VCaP (cell line): Measurements from ENCODE around the gene GAL.

Experiments
- H3K27ac ChIP-seq: fragments of 450-650 bp; 2 replicates; pipeline ENCODE4 v1.5.1; 2017
- TF ChIP-seq, protein P1 (sequence below): fragments of 450-650 bp; conservative IDR thresholded peaks from 2 replicates; pipeline ENCODE4 v1.5.1; 2017; ENCODE audit warnings: mild to moderate bottlenecking, moderate library complexity

The GAL gene

DNA sequence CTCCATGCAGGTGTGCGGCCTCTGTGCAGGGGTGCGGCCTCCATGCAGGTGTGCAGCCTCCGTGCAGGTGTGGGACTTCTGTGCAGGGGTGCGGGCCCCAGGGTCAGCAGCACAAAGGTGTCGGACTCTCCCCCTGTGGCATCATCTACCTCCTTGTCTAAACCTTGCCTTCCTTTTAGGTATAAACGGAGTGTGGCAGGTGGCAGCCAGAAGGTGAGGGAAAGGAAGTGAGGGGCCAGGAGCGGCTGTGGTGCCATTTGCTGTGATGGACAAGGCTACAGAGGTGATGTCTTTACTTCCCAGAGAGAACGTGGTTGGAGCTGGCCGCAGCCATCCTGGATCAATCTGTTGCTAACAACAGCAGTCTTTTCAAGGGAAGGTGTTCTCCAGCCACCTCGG is 9.1 kb downstream of the GAL start:
- TF ChIP-seq, protein P1, sequence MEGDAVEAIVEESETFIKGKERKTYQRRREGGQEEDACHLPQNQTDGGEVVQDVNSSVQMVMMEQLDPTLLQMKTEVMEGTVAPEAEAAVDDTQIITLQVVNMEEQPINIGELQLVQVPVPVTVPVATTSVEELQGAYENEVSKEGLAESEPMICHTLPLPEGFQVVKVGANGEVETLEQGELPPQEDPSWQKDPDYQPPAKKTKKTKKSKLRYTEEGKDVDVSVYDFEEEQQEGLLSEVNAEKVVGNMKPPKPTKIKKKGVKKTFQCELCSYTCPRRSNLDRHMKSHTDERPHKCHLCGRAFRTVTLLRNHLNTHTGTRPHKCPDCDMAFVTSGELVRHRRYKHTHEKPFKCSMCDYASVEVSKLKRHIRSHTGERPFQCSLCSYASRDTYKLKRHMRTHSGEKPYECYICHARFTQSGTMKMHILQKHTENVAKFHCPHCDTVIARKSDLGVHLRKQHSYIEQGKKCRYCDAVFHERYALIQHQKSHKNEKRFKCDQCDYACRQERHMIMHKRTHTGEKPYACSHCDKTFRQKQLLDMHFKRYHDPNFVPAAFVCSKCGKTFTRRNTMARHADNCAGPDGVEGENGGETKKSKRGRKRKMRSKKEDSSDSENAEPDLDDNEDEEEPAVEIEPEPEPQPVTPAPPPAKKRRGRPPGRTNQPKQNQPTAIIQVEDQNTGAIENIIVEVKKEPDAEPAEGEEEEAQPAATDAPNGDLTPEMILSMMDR = no peak
- H3K27ac ChIP-seq = no peak overlapping the region

DNA sequence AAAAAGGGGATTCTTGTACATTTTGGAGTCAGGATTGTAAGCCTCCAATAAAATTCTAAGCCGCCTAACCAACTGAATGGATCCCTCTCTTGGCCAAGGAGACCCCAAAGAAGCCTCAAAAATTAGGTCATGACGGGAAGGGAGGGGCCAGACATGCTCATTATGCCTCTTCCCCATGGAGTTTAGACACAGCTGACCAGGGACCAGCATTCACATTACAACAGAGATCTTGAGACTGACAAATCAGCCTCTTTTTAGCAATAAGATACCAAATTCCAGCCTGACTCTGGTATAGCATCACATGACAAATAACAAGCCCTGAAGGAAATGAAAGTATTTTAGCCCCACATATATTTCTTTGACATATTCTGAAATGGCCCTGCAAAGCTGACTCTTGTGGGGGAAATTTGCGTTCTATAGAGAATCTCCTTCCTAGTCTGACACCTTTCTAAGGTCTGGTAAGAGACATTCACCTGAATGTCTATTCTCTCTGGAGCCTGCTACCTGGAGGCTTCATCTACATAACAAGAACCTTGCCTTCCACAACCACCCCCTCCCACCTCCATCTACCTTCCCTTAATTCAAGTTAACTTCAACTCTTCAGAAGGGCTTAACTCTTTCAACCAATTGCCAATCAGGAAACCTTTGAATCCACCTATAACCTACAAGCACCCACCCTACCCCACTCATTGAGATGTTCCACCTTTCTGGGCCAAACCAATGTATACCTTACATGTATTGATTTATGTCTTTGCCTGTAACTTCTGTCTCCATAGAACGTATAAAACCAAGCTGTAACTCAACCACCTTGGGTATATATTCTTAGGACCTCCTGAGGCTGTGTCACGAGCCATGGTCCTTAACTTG is 10.3 kb downstream of the GAL start:
- TF ChIP-seq, protein P1 = no peak
- no peak overlapping the region for H3K27ac ChIP-seq

DNA sequence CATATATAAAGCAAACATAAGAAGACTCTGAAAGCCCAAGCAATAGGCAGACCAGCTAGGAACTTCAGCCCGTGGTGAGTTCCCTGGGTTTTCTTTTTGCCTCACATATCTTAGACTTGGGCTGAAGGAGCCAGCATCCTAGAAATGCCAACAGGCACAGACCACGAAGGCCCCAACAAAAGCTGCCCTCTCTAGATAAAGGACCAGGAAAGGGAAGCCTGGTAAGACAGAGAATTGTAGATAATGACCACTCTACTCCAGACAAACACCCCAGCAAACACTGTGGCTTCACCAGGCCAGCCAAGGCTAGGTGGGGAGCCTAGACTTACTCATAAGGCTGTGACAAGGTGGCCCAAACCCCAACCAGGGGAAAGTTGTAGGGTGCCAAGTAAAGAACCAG is 11.2 kb downstream of the GAL start:
- TF ChIP-seq, protein P1 = no peak
- no peak overlapping the region for H3K27ac ChIP-seq

DNA sequence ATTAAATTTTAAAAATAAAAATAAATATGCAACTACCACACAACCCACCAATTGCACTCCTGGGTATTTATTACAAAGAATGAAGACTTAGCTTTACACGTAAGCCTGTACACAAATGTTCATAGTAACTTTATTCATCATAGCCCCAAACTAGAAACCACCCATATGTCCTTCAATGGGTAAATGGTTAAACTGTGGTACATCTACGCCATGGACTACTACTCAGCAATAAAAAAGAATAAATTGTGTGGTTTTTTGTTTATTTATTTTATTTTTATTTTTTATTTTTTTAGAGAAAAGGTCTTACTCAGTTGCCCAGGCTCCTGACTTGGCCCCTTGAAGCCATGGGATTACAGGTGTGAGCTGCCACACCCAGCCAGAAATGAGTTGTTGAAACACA is 14.6 kb downstream of the GAL start:
- no peak overlapping the region for H3K27ac ChIP-seq
- TF ChIP-seq, protein P1 = no peak

DNA sequence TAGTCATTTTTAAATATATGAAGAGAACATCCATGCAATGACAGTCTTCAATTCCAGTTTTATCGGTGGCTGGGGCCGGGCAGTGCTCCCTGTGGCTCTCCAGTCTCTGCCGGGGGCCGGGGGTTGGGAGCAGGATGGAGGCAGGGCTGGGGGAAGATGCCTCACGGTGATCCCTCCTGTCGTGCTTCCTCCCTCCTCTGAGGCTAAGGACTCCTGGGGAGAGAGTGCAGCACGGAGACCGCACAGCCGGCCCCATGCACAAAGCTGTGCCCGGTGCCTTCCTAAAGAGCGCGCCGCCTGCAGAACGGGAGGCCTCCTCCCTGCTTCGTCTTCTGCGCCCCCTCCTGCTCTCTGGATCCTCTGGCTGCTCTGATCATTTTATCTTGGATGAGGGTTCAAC is 20.5 kb downstream of the GAL start:
- no peak overlapping the region for H3K27ac ChIP-seq
- TF ChIP-seq, protein P1 = no peak

DNA sequence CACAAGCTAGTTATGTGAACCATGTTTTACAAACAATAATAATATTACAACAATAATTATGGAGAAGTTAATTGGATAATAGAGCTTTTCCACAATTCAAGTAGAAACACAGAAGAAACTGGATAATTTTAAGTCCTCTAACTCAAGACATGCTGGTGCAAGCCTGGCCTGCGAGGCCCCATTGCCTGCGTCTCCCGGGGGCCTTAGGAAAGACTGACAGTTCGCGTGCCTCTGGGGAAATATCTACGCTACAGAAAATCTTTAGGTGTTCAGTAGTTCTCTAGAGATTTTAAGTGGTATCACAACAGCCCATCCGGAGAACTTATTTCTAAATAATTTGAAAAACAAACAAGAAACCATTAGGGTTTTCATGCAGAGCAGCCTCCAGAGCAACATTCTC is 23.2 kb downstream of the GAL start:
- no peak overlapping the region for H3K27ac ChIP-seq
- TF ChIP-seq, protein P1 = no peak

DNA sequence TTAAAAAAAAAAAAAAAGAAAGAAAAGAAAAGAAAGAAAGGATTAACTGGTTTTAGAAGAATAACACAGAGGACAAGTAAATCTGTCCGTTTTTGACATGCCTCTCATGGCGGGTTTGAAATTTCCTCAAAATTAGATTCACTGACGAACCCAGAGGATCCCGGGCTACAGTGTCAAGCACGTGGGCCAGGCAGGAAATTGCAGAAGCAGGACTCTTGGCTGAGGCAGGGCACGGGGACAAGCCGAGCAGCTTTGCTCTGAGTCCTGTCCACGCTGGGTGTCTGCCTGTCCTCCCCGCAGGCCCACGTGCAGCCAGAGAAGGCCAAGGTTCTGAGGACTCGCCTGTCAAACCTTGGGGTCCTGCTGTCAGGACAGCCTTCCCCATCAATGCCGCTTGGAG is 24.7 kb downstream of the GAL start:
- TF ChIP-seq, protein P1 = no peak
- H3K27ac ChIP-seq = no peak overlapping the region
